Measurements from ENCODE around the gene RAD51B.

GRCh38 chr14:68511129-68512047, 691.8 kb downstream of the RAD51B start:
- TF ChIP-seq CTCF (IDR thresholded peaks at IDR 0.05) (no peak), POLR2A (IDR thresholded peaks at IDR 0.05) (no peak)
